Astrocyte (in vitro differentiated cells and primary cell): ENCODE data around the gene CTNNA2. TPM values are rescaled to one million over a fixed set of nuclear protein-coding genes. Genes with fewer than 3 reads are reported as not detected.

Experiments
- DNase-seq: peaks from one replicate; pipeline ENCODE4 v3.0.0-alpha.2; 2010; ENCODE audit warnings: low read depth
- FAIRE-seq: peaks from 2 replicates; lab custom pipeline; 2011; peaks lifted over from hg19 to GRCh38; lab: Jason Lieb, UNC
- H2AFZ ChIP-seq: 2 replicates; pipeline ENCODE4 v1.6.0; 2012; ENCODE audit warnings: low read depth, low read length, inconsistent platforms
- H3K27ac ChIP-seq: 2 replicates; pipeline ENCODE4 v1.5.1; 2011; ENCODE audit warnings: low read depth, low read length, inconsistent platforms
- H3K27me3 ChIP-seq: 2 replicates; pipeline ENCODE4 v1.6.0; 2011; ENCODE audit warnings: low read length, inconsistent platforms; ENCODE audit not compliant: insufficient read depth
- H3K36me3 ChIP-seq: 2 replicates; pipeline ENCODE4 v1.5.1; 2011; ENCODE audit warnings: low read length, inconsistent platforms; ENCODE audit not compliant: insufficient read depth
- H3K4me1 ChIP-seq: 2 replicates; pipeline ENCODE4 v1.5.1; 2011; ENCODE audit warnings: low read length, inconsistent platforms; ENCODE audit not compliant: insufficient read depth
- H3K4me2 ChIP-seq: 2 replicates; pipeline ENCODE4 v1.6.0; 2012; ENCODE audit warnings: low read length, inconsistent platforms
- H3K4me3 ChIP-seq: 2 replicates; pipeline ENCODE4 v1.5.1; 2011; ENCODE audit warnings: low read depth, mild to moderate bottlenecking, low read length, inconsistent platforms; ENCODE audit not compliant: insufficient read depth
- H3K79me2 ChIP-seq: 2 replicates; pipeline ENCODE4 v1.6.0; 2012; ENCODE audit warnings: mild to moderate bottlenecking, low read length, inconsistent platforms; ENCODE audit not compliant: insufficient read depth
- H3K9ac ChIP-seq: 2 replicates; pipeline ENCODE4 v1.6.0; 2012; ENCODE audit warnings: mild to moderate bottlenecking, low read length, inconsistent platforms
- H3K9me3 ChIP-seq: 2 replicates; pipeline ENCODE4 v1.5.1; 2012; ENCODE audit warnings: low read depth, mild to moderate bottlenecking, low read length, inconsistent platforms; ENCODE audit not compliant: insufficient read depth
- H4K20me1 ChIP-seq: 2 replicates; pipeline ENCODE4 v1.6.0; 2012; ENCODE audit warnings: low read length, inconsistent platforms; ENCODE audit not compliant: insufficient read depth
- H3K27ac Mint-ChIP-seq: one replicate; pipeline ENCODE4 v1.8.0; 2021; ENCODE audit warnings: mild to moderate bottlenecking, mixed read lengths; ENCODE audit not compliant: unreplicated experiment
- H3K27me3 Mint-ChIP-seq: one replicate; pipeline ENCODE4 v1.8.0; 2021; ENCODE audit warnings: low read depth, mixed read lengths; ENCODE audit not compliant: unreplicated experiment
- H3K36me3 Mint-ChIP-seq: one replicate; pipeline ENCODE4 v1.8.0; 2021; ENCODE audit warnings: low read depth, mixed read lengths; ENCODE audit not compliant: unreplicated experiment
- H3K4me1 Mint-ChIP-seq: one replicate; pipeline ENCODE4 v1.8.0; 2021; ENCODE audit warnings: low read depth, mixed read lengths; ENCODE audit not compliant: unreplicated experiment
- H3K4me3 Mint-ChIP-seq: one replicate; pipeline ENCODE4 v1.8.0; 2021; ENCODE audit warnings: mild to moderate bottlenecking, moderate library complexity, mixed read lengths; ENCODE audit not compliant: unreplicated experiment
- H3K9me3 Mint-ChIP-seq: one replicate; pipeline ENCODE4 v1.8.0; 2021; ENCODE audit warnings: mild to moderate bottlenecking, mixed read lengths; ENCODE audit not compliant: unreplicated experiment
- EZH2 ChIP-seq: IDR thresholded peaks from 2 replicates; pipeline ENCODE4 v1.6.1; 2012; ENCODE audit warnings: mild to moderate bottlenecking, low read length, inconsistent platforms; ENCODE audit not compliant: insufficient read depth
- total RNA-seq: library from RNA; stranded (reverse); gene quantifications from 2 replicates; pipeline ENCODE4 v1.2.1, GENCODE V29; 2021
- TF ChIP-seq, protein P1 (sequence below): IDR thresholded peaks from 2 replicates; pipeline ENCODE4 v1.5.1; 2011; ENCODE audit warnings: low read depth, mild to moderate bottlenecking, inconsistent platforms, low read length, moderate library complexity; ENCODE audit not compliant: insufficient read depth

Gene CTNNA2
- total RNA-seq, 1 donor from 2014 or later = 3.9 TPM

- H3K4me3 Mint-ChIP-seq = no peak overlapping the region
- Histone ChIP-seq H3K27ac (no peak overlapping the region), H3K27me3 (no peaks in the 10 kb centered on the region), H3K9ac (no peak overlapping the region), H4K20me1 (no peaks in the 10 kb centered on the region), H2AFZ (no peak overlapping the region), H3K4me3 (no peak overlapping the region), H3K36me3 (no peaks in the 10 kb centered on the region), H3K4me2 (no peak overlapping the region), H3K79me2 (no peaks in the 10 kb centered on the region), H3K9me3 (no peaks in the 10 kb centered on the region), H3K4me1 (no peaks in the 10 kb centered on the region)
- H3K27me3 Mint-ChIP-seq = no peaks in the 10 kb centered on the region
- H3K4me1 Mint-ChIP-seq = peaks cover 14% of the 10 kb centered on the region
- FAIRE-seq (no peak), DNase-seq (no peak)
- H3K27ac Mint-ChIP-seq = no peak overlapping the region
- no peaks in the 10 kb centered on the region for H3K9me3 Mint-ChIP-seq
- TF ChIP-seq, protein P1, sequence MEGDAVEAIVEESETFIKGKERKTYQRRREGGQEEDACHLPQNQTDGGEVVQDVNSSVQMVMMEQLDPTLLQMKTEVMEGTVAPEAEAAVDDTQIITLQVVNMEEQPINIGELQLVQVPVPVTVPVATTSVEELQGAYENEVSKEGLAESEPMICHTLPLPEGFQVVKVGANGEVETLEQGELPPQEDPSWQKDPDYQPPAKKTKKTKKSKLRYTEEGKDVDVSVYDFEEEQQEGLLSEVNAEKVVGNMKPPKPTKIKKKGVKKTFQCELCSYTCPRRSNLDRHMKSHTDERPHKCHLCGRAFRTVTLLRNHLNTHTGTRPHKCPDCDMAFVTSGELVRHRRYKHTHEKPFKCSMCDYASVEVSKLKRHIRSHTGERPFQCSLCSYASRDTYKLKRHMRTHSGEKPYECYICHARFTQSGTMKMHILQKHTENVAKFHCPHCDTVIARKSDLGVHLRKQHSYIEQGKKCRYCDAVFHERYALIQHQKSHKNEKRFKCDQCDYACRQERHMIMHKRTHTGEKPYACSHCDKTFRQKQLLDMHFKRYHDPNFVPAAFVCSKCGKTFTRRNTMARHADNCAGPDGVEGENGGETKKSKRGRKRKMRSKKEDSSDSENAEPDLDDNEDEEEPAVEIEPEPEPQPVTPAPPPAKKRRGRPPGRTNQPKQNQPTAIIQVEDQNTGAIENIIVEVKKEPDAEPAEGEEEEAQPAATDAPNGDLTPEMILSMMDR = no peak
- TF ChIP-seq EZH2 = no peak
- no peaks in the 10 kb centered on the region for H3K36me3 Mint-ChIP-seq
Measured at GRCh38 chr2:79975791-79976565, 463.1 kb downstream of the CTNNA2 start.

- Mint-ChIP-seq H3K9me3 (no peaks in the 10 kb centered on the region), H3K4me1 (peaks cover 12% of the 10 kb centered on the region), H3K36me3 (no peaks in the 10 kb centered on the region), H3K4me3 (no peak overlapping the region), H3K27ac (no peak overlapping the region), H3K27me3 (no peaks in the 10 kb centered on the region)
- TF ChIP-seq, protein P1 = no peak
- TF ChIP-seq EZH2 = no peak
- Histone ChIP-seq H3K27ac (no peak overlapping the region), H3K79me2 (no peaks in the 10 kb centered on the region), H3K4me1 (no peaks in the 10 kb centered on the region), H3K4me2 (no peak overlapping the region), H3K4me3 (no peak overlapping the region), H3K9ac (no peak overlapping the region), H3K9me3 (no peaks in the 10 kb centered on the region), H3K27me3 (no peaks in the 10 kb centered on the region), H4K20me1 (no peaks in the 10 kb centered on the region), H3K36me3 (no peaks in the 10 kb centered on the region), H2AFZ (no peak overlapping the region)
- DNase-seq (no peak), FAIRE-seq (no peak)
Measured at GRCh38 chr2:79977792-79978191, 464.9 kb downstream of the CTNNA2 start.

GRCh38 chr2:79980116-79980515 lies 467.3 kb downstream of the CTNNA2 start:
- FAIRE-seq = no peak
- no peaks in the 10 kb centered on the region for H3K79me2 ChIP-seq
- no peak overlapping the region for H3K27ac Mint-ChIP-seq
- no peak overlapping the region for H2AFZ ChIP-seq
- peaks cover 12% of the 10 kb centered on the region for H3K4me1 Mint-ChIP-seq
- no peaks in the 10 kb centered on the region for H3K36me3 Mint-ChIP-seq
- no peak overlapping the region for H3K4me2 ChIP-seq
- no peak overlapping the region for H3K9ac ChIP-seq
- H3K27me3 Mint-ChIP-seq = no peaks in the 10 kb centered on the region
- DNase-seq = no peak
- no peaks in the 10 kb centered on the region for H3K9me3 ChIP-seq
- TF ChIP-seq, protein P1 = no peak
- no peak for TF ChIP-seq EZH2
- no peak overlapping the region for H3K4me3 Mint-ChIP-seq
- H4K20me1 ChIP-seq = no peaks in the 10 kb centered on the region
- no peaks in the 10 kb centered on the region for H3K9me3 Mint-ChIP-seq
- H3K4me1 ChIP-seq = no peaks in the 10 kb centered on the region
- no peak overlapping the region for H3K4me3 ChIP-seq
- H3K36me3 ChIP-seq = no peaks in the 10 kb centered on the region
- H3K27ac ChIP-seq = no peak overlapping the region
- no peaks in the 10 kb centered on the region for H3K27me3 ChIP-seq
